ENCODE measurements around the gene RILPL2. TPM values are rescaled to one million over a fixed set of nuclear protein-coding genes. Genes with fewer than 3 reads are reported as not detected.
A peak's percentile ranks its signal among the peaks of the same experiment; 100 is the strongest.

Gene RILPL2
- total and polyA plus RNA-seq, 9 of the 15 experiments (the other 6 are each of a cell fraction or from before 2014, with no cell fraction given): 0.61 to 5.8 (median 4.3) TPM

DNA sequence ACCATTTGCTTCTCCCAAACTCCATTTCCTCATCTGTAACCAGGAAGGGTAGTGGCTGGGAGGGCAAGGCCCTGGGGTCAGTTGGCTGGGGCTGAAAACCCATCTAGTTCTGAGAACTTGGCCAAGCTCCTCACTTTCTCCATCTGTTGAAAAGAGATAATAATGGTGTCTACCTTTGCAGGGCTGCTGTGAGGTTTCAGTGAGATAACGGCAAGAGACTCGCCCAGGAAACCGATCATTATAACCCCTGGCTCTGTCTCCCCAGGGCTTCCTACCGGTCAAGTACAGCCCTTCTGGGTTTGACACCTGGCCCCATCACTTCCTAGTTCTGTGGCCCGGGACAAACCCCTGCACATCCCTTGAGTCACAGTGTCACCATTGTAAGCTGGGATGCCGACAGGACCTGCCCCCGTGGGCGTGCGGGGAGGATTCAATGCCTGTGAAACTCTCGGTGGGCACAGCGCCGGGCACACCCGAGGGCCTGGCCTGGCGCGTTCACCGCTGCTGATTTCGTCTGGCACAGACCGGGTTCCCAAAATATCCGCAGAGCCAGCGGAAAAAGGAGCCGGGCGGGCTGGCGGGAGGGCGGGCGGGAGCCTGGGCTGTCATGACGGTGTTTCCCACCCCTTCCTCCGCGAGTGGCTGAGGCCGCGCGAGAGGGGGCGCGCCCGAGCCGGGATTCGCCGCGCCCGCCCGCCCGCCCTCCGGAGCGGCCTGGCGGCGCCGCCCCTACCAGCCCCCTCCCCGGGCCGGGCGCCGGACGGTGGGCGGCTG, 48.1 kb downstream of the RILPL2 start (continued):
- TF ChIP-seq, protein P1, sequence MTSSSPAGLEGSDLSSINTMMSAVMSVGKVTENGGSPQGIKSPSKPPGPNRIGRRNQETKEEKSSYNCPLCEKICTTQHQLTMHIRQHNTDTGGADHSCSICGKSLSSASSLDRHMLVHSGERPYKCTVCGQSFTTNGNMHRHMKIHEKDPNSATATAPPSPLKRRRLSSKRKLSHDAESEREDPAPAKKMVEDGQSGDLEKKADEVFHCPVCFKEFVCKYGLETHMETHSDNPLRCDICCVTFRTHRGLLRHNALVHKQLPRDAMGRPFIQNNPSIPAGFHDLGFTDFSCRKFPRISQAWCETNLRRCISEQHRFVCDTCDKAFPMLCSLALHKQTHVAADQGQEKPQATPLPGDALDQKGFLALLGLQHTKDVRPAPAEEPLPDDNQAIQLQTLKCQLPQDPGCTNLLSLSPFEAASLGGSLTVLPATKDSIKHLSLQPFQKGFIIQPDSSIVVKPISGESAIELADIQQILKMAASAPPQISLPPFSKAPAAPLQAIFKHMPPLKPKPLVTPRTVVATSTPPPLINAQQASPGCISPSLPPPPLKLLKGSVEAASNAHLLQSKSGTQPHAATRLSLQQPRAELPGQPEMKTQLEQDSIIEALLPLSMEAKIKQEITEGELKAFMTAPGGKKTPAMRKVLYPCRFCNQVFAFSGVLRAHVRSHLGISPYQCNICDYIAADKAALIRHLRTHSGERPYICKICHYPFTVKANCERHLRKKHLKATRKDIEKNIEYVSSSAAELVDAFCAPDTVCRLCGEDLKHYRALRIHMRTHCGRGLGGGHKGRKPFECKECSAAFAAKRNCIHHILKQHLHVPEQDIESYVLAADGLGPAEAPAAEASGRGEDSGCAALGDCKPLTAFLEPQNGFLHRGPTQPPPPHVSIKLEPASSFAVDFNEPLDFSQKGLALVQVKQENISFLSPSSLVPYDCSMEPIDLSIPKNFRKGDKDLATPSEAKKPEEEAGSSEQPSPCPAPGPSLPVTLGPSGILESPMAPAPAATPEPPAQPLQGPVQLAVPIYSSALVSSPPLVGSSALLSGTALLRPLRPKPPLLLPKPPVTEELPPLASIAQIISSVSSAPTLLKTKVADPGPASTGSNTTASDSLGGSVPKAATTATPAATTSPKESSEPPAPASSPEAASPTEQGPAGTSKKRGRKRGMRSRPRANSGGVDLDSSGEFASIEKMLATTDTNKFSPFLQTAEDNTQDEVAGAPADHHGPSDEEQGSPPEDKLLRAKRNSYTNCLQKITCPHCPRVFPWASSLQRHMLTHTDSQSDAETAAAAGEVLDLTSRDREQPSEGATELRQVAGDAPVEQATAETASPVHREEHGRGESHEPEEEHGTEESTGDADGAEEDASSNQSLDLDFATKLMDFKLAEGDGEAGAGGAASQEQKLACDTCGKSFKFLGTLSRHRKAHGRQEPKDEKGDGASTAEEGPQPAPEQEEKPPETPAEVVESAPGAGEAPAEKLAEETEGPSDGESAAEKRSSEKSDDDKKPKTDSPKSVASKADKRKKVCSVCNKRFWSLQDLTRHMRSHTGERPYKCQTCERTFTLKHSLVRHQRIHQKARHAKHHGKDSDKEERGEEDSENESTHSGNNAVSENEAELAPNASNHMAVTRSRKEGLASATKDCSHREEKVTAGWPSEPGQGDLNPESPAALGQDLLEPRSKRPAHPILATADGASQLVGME (CRISPR knock-in tag; IDR thresholded peaks at IDR 0.05): peak; percentile 68; the same call in 1 of the 2 replicates
- TF ChIP-seq FOSL1 (tag; conservative IDR thresholded peaks at IDR 0.05) (peak; percentile 70), MAFK (IDR thresholded peaks at IDR 0.05; ENCODE audit: low read length) (no peak), PRMT5 (CRISPR knock-in tag; IDR thresholded peaks at IDR 0.05) (no peak), TAF1 (IDR thresholded peaks at IDR 0.05; ENCODE audit: control insufficient read depth, extremely low read depth, insufficient read depth, low read length, severe bottlenecking) (peak; percentile 60), GABPA (tag; conservative IDR thresholded peaks at IDR 0.05; ENCODE audit: low read depth) (peak; percentile 35), CREB1 (IDR thresholded peaks at IDR 0.05) (no peak; the same call in 1 of the 2 replicates), CREB1 (CRISPR knock-in tag; IDR thresholded peaks at IDR 0.05) (peak; percentile 45; the same call in 1 of the 2 replicates), MEF2A (IDR thresholded peaks at IDR 0.05; ENCODE audit: control insufficient read depth, low read depth, low read length) (0 out of 2 replicates have a peak, but pooled peaks have one; percentile 23), RFX5 (IDR thresholded peaks at IDR 0.05; ENCODE audit: low read depth, low read length) (peak; percentile 91), NR2C1 (IDR thresholded peaks at IDR 0.05) (peak; percentile 51; the same call in 1 of the 2 replicates), NR2C1 (tag; IDR thresholded peaks at IDR 0.05) (no peak), CAMTA2 (CRISPR knock-in tag; conservative IDR thresholded peaks at IDR 0.05) (no peak), MBD2 (IDR thresholded peaks at IDR 0.05; ENCODE audit: borderline replicate concordance, low read depth) (peak; percentile 41; the same call in 1 of the 2 replicates), ZBTB17 (CRISPR knock-in tag; IDR thresholded peaks at IDR 0.05) (0 out of 2 replicates have a peak, but pooled peaks have one; percentile 14), HDAC2 (IDR thresholded peaks at IDR 0.05) (peak; percentile 90)
- TF ChIP-seq, protein P2, sequence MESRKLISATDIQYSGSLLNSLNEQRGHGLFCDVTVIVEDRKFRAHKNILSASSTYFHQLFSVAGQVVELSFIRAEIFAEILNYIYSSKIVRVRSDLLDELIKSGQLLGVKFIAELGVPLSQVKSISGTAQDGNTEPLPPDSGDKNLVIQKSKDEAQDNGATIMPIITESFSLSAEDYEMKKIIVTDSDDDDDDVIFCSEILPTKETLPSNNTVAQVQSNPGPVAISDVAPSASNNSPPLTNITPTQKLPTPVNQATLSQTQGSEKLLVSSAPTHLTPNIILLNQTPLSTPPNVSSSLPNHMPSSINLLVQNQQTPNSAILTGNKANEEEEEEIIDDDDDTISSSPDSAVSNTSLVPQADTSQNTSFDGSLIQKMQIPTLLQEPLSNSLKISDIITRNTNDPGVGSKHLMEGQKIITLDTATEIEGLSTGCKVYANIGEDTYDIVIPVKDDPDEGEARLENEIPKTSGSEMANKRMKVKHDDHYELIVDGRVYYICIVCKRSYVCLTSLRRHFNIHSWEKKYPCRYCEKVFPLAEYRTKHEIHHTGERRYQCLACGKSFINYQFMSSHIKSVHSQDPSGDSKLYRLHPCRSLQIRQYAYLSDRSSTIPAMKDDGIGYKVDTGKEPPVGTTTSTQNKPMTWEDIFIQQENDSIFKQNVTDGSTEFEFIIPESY (CRISPR knock-in tag; IDR thresholded peaks at IDR 0.05): peak; percentile 38; the same call in 1 of the 2 replicates
- TF ChIP-seq, protein P3, sequence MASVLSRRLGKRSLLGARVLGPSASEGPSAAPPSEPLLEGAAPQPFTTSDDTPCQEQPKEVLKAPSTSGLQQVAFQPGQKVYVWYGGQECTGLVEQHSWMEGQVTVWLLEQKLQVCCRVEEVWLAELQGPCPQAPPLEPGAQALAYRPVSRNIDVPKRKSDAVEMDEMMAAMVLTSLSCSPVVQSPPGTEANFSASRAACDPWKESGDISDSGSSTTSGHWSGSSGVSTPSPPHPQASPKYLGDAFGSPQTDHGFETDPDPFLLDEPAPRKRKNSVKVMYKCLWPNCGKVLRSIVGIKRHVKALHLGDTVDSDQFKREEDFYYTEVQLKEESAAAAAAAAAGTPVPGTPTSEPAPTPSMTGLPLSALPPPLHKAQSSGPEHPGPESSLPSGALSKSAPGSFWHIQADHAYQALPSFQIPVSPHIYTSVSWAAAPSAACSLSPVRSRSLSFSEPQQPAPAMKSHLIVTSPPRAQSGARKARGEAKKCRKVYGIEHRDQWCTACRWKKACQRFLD (CRISPR knock-in tag; IDR thresholded peaks at IDR 0.05): peak; percentile 32; the same call in 1 of the 2 replicates

Measured in K562 (cell line).